GM12878 (cell line): ENCODE data around the gene FLII. TPM values are rescaled to one million over a fixed set of nuclear protein-coding genes. Genes with fewer than 3 reads are reported as not detected.

Source experiments
- ATAC-seq: fragments of 200-7000 bp; cut with Tn5 transposase; 3 replicates; pipeline ENCODE4 v1.9.1; 2020; ENCODE audit warnings: mild to moderate bottlenecking, moderate library complexity
- BruUV-seq: library from RNA; stranded (reverse); fragments of 400-500 nt; replicated peaks from 2 replicates; lab custom pipeline; 2021; lab: Mats Ljungman, UMichigan
- CTCF ChIA-PET: fragments of 300-600 bp; sonication (Branson Sonifier 250); formaldehyde crosslinking; extraction: SDS; loops from one replicate; lab custom pipeline; 2021; ENCODE audit warnings: inconsistent platforms; lab: Yijun Ruan, JAX
- POLR2A ChIA-PET: fragments of 350-600 bp; formaldehyde crosslinking; extraction: SDS; loops from one replicate; lab custom pipeline; 2021; ENCODE audit warnings: inconsistent platforms; lab: Charles Lee
- RAD21 ChIA-PET: fragments of 300-600 bp; sonication (Branson Sonifier 250); formaldehyde crosslinking; loops from one replicate; lab custom pipeline; 2023; ENCODE audit warnings: antibody characterized with exemption; ENCODE audit not compliant: unreplicated experiment; lab: Charles Lee
- SMC1A ChIA-PET: fragments of 300-600 bp; sonication (Branson Sonifier 250); formaldehyde crosslinking; loops from one replicate; lab custom pipeline; 2023; ENCODE audit not compliant: unreplicated experiment, uncharacterized antibody; lab: Charles Lee
- DNase-seq: peaks from one replicate; pipeline ENCODE4 v3.0.0-alpha.2; 2011; ENCODE audit warnings: low read depth, low spot score
- FAIRE-seq: peaks from 3 replicates; lab custom pipeline; 2011; peaks lifted over from hg19 to GRCh38; lab: Jason Lieb, UNC
- H2AFZ ChIP-seq: 2 replicates; pipeline ENCODE4 v1.6.0; 2011; ENCODE audit warnings: low read depth, low read length, control low read depth; ENCODE audit not compliant: control insufficient read depth
- H3K27ac ChIP-seq: 2 replicates; pipeline ENCODE4 v1.5.1; 2011; ENCODE audit warnings: control low read depth; ENCODE audit not compliant: control insufficient read depth, insufficient read depth
- H3K27me3 ChIP-seq, 2 experiments: replicated peaks in 1 of 2; 2 replicates each; pipeline versions ENCODE4 v1.6.0 to v1.6.1; 2011; ENCODE audit warnings: low read length in 1 of 2; ENCODE audit not compliant: control insufficient read depth in 2 of 2, insufficient read depth in 2 of 2
- H3K36me3 ChIP-seq, 2 experiments: 2 replicates each; pipeline ENCODE4 v1.5.1; 2011; ENCODE audit warnings: low read length in 1 of 2; ENCODE audit not compliant: control insufficient read depth in 2 of 2, insufficient read depth in 2 of 2
- H3K4me1 ChIP-seq: 2 replicates; pipeline ENCODE4 v1.6.1; 2011; ENCODE audit warnings: mild to moderate bottlenecking, low read length, moderate library complexity, mixed read lengths; ENCODE audit not compliant: control insufficient read depth, insufficient read depth
- H3K4me2 ChIP-seq: 2 replicates; pipeline ENCODE4 v1.6.0; 2011; ENCODE audit warnings: control low read depth; ENCODE audit not compliant: control insufficient read depth, insufficient read depth
- H3K4me3 ChIP-seq: fragments of 200-600 bp; sonication (generic); 2 replicates; pipeline ENCODE4 v1.5.1; 2016
- H3K79me2 ChIP-seq: 2 replicates; pipeline ENCODE4 v1.6.0; 2011; ENCODE audit warnings: low read length; ENCODE audit not compliant: control insufficient read depth, insufficient read depth
- H3K9ac ChIP-seq: 2 replicates; pipeline ENCODE4 v1.8.0; 2011; ENCODE audit warnings: low read length, control low read depth, mixed read lengths; ENCODE audit not compliant: control insufficient read depth, insufficient read depth
- H3K9me3 ChIP-seq: replicated peaks from 3 replicates; pipeline ENCODE4 v1.5.1; 2011; ENCODE audit warnings: mild to moderate bottlenecking, low read length; ENCODE audit not compliant: control insufficient read depth, insufficient read depth
- H4K20me1 ChIP-seq: 2 replicates; pipeline ENCODE4 v1.6.0; 2011; ENCODE audit not compliant: control insufficient read depth, insufficient read depth
- BMI1 ChIP-seq: fragments of 450-650 bp; IDR thresholded peaks from 2 replicates; pipeline ENCODE4 v1.6.1; 2016; ENCODE audit warnings: mild to moderate bottlenecking, moderate library complexity, borderline replicate concordance
- BRCA1 ChIP-seq: IDR thresholded peaks from 2 replicates; pipeline ENCODE4 v1.6.1; 2011; ENCODE audit warnings: low read depth, low read length, improper control_type of control experiment
- CBX5 ChIP-seq: sonication (generic); IDR thresholded peaks from 2 replicates; pipeline ENCODE4 v1.6.1; 2016; ENCODE audit warnings: low read depth, moderate library complexity, mild to moderate bottlenecking, inconsistent platforms
- IKZF2 ChIP-seq, 2 experiments: fragments of 450-650 bp; IDR thresholded peaks; 2 replicates each; pipeline ENCODE4 v1.6.1; 2017; ENCODE audit warnings: mild to moderate bottlenecking in 2 of 2, moderate library complexity in 2 of 2
- JUND ChIP-seq: IDR thresholded peaks from 2 replicates; pipeline ENCODE4 v1.6.1; 2012; ENCODE audit warnings: low read depth, mild to moderate bottlenecking, low read length, improper control_type of control experiment, moderate library complexity
- KDM1A ChIP-seq: fragments of 200-600 bp; sonication (generic); IDR thresholded peaks from 2 replicates; pipeline ENCODE4 v1.6.1; 2016; ENCODE audit warnings: borderline replicate concordance
- KLF5 ChIP-seq: fragments of 450-650 bp; IDR thresholded peaks from 2 replicates; pipeline ENCODE4 v1.6.1; 2014; ENCODE audit warnings: mild to moderate bottlenecking; ENCODE audit not compliant: partially characterized antibody
- LARP7 ChIP-seq: fragments of 450-650 bp; IDR thresholded peaks from 2 replicates; pipeline ENCODE4 v1.6.1; 2017; ENCODE audit warnings: mild to moderate bottlenecking
- MEF2B ChIP-seq: fragments of 450-650 bp; IDR thresholded peaks from 2 replicates; pipeline ENCODE4 v1.6.1; 2018; ENCODE audit warnings: mild to moderate bottlenecking, moderate library complexity; ENCODE audit not compliant: partially characterized antibody, poor library complexity, severe bottlenecking
- NBN ChIP-seq: fragments of 450-650 bp; IDR thresholded peaks from 2 replicates; pipeline ENCODE4 v1.6.1; 2016
- POLR2AphosphoS5 ChIP-seq: IDR thresholded peaks from 2 replicates; pipeline ENCODE4 v1.6.1; 2011; ENCODE audit warnings: mild to moderate bottlenecking, low read length, inconsistent platforms
- RAD51 ChIP-seq: fragments of 450-650 bp; IDR thresholded peaks from 2 replicates; pipeline ENCODE4 v1.6.1; 2016; ENCODE audit warnings: moderate library complexity, mild to moderate bottlenecking, inconsistent platforms
- RCOR1 ChIP-seq: conservative IDR thresholded peaks from 2 replicates; pipeline ENCODE4 v1.6.1; 2012; ENCODE audit warnings: low read depth, low read length, improper control_type of control experiment
- SMAD1 ChIP-seq: fragments of 450-650 bp; IDR thresholded peaks from 2 replicates; pipeline ENCODE4 v1.6.1; 2018; ENCODE audit warnings: mild to moderate bottlenecking, low read depth; ENCODE audit not compliant: partially characterized antibody
- SP1 ChIP-seq: IDR thresholded peaks from one replicate; pipeline ENCODE4 v1.6.1; 2011; ENCODE audit warnings: low read depth, low read length
- STAT3 ChIP-seq: IDR thresholded peaks from 2 replicates; pipeline ENCODE4 v1.6.1; 2011; ENCODE audit warnings: low read depth, low read length, improper control_type of control experiment
- WGBS: methylation state at CpG from one replicate; pipeline ENCODE4 v1.1.6; 2016; ENCODE audit warnings: low lambda C conversion rate; ENCODE audit not compliant: insufficient replicate concordance, insufficient coverage; ENCODE audit errors: missing lambda C conversion rate; 5-methylcytosine and 5-hydroxymethylcytosine counted together
- in situ Hi-C: fragments of 300-500 bp; cut with MboI; formaldehyde crosslinking; loops from 9 replicates; pipeline ENCODE4 v1.14.3; 2018; ENCODE audit warnings: mixed read lengths
- intact Hi-C: fragments of 100-400 bp; cut with micrococcal nuclease; formaldehyde crosslinking; loops from one replicate; pipeline ENCODE4 v1.14.2; 2022; ENCODE audit not compliant: unreplicated experiment
- polyA plus RNA-seq, 11 experiments: library from polyadenylated mRNA; depleted of rRNA in 4 of 11; unstranded in 6 of 11; stranded (reverse) in 5 of 11; fragments of >200 nt; fragmentation: Nextera tagmentation in 4 of 11; fragmentation: Illumina TruSeq in 1 of 11; extraction: Ambion mirVana in 4 of 11; extraction: Trizol in 1 of 11; gene quantifications; 1 replicate in 1 of 11; 2 replicates in 10 of 11; pipeline versions ENCODE4 v1.2.1 to v1.2.3, GENCODE V29; 2011 to 2016; ENCODE audit warnings: inconsistent platforms in 2 of 11, missing spikeins in 2 of 11, low read depth in 1 of 11
- total RNA-seq, 4 experiments: library from RNA; depleted of rRNA in 3 of 4; stranded (reverse); fragments of >200 nt in 3 of 4; fragmentation: Illumina TruSeq in 1 of 4; extraction: Trizol in 1 of 4; gene quantifications; 2 replicates each; pipeline versions ENCODE4 v1.2.1 to v1.2.3, GENCODE V29; 2013 to 2021
- TF ChIP-seq, protein P1 (sequence below): fragments of 450-650 bp; IDR thresholded peaks from 2 replicates; pipeline ENCODE4 v1.6.1; 2016; ENCODE audit warnings: mild to moderate bottlenecking
- TF ChIP-seq, protein P2 (sequence below): IDR thresholded peaks from 2 replicates; pipeline ENCODE4 v1.6.1; 2012; ENCODE audit warnings: low read depth, low read length, improper control_type of control experiment

FLII gene
- total and polyA plus RNA-seq, 10 of the 15 experiments (the other 5 are each of a cell fraction or from before 2014, with no cell fraction given), result 22.2 to 200 (median 121) TPM

DNA sequence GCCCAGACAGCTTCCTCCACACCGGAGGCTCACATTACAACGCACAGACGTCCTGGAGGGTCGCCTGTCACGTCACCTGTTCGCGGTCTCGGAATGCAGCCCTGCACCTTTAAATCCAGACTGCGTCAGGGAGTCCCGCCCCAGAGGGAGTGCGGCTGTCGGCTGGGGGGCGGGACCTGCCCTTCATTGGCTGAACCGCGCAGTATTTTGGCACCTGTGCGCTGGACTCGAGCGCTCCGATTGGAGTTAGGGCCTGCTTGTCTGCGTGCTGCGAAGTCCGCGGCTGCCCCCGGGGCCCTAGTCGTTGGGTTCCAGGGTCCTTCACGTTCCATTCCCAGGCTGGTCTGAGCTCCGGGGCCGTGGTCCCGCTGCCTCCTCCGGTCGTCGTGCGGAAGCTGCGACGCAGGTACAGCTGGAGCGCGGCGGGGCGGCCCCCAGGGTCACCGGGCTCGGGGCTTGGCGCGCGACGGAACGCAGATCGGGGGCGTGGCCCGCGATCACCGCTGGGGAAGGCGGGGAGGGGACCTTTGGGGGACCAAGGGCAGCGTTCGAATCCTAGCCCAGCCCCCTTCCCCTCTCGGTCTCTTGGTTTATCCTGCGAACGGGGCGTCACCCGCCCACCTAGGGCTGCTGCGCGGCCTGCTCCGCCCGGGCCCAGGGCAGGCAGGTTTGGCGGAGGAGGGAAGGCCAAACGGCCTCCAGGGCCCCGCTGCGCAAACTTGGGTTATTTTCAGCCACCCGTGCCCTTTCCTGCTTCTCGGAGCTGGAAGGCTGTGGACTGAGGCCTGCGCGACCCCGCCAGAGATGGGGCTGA is 2.0 kb upstream of the FLII start, which contains the start of gene MIEF2:
MIEF2 (plus strand) TSS at position 331 of the 814 bp plus-strand sequence. CDS start 2,059 bp downstream, outside the sequence.
- WGBS, result under 1% methylated on average over 63 of the region's 72 CpGs
- Histone ChIP-seq H3K36me3 (peaks cover 4 to 6% of the 10 kb centered on the region in 2 experiments; a peak in 3 of 4 replicates), H4K20me1 (no peaks in the 10 kb centered on the region), H3K4me1 (peaks cover 21% of the 10 kb centered on the region), H3K9ac (peak within 1 kb of the TSS; percentile 79), H2AFZ (peak within 1 kb of the TSS; percentile 96), H3K27ac (peak within 1 kb of the TSS; percentile 82), H3K79me2 (peaks cover 14% of the 10 kb centered on the region), H3K27me3 (no peaks in the 10 kb centered on the region), H3K4me3 (peak within 1 kb of the TSS; percentile 91), H3K9me3 (no peaks in the 10 kb centered on the region), H3K4me2 (peak within 1 kb of the TSS; percentile 95)
- ChIA-PET SMC1A (interaction anchor here (0.9 kb wide), 1 partner anchor 78 kb away, joined by 3 read pairs; no protein-coding TSS in a partner anchor), CTCF (interaction anchor here (1.4 kb wide), 1 partner anchor 82 kb away, joined by 3 read pairs; no protein-coding TSS in a partner anchor), RAD21 (interaction anchor here (1.5 kb wide), 1 partner anchor 54 kb away, joined by 3 read pairs; the partner anchor contains the start of gene TOP3A), POLR2A (interaction anchor here (0.5 to 1.7 kb wide), 2 partner anchors 54 to 100 kb away, joined by 3 to 5 read pairs; partner anchors contain the start of genes SMCR8 and TOP3A)
- intact Hi-C loops (loop anchor here (2.0 kb wide), 2 partner anchors 34 to 54 kb away; partner anchors contain the start of genes SMCR8 and TOP3A), in situ Hi-C loops (no loop called here)
- peak; percentile 96 for FAIRE-seq
- TSS peak; percentile 70 for BruUV-seq
- peak; percentile 90 for ATAC-seq
- peak; percentile 80 for DNase-seq
- TF ChIP-seq POLR2AphosphoS5 (peak; percentile 44; the same call in 1 of the 2 replicates), STAT3 (no peak), BRCA1 (no peak), JUND (0 out of 2 replicates have a peak, but pooled peaks have one; percentile 30), KDM1A (no peak), RAD51 (no peak), NBN (0 out of 2 replicates have a peak, but pooled peaks have one; percentile 31), LARP7 (peak; percentile 66; the same call in 1 of the 2 replicates), RCOR1 (no peak), SP1 (peak; percentile 94), MEF2B (no peak), BMI1 (no peak), IKZF2 (IDR thresholded peaks at IDR 0.05) (0 out of 4 replicates have a peak, but pooled peaks of 1 of the 2 experiments have one; percentile 43), KLF5 (peak; percentile 54), SMAD1 (no peak), CBX5 (no peak)
- TF ChIP-seq, protein P1, sequence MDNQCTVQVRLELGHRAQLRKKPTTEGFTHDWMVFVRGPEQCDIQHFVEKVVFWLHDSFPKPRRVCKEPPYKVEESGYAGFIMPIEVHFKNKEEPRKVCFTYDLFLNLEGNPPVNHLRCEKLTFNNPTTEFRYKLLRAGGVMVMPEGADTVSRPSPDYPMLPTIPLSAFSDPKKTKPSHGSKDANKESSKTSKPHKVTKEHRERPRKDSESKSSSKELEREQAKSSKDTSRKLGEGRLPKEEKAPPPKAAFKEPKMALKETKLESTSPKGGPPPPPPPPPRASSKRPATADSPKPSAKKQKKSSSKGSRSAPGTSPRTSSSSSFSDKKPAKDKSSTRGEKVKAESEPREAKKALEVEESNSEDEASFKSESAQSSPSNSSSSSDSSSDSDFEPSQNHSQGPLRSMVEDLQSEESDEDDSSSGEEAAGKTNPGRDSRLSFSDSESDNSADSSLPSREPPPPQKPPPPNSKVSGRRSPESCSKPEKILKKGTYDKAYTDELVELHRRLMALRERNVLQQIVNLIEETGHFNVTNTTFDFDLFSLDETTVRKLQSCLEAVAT, result peak; percentile 95; the same call in 1 of the 2 replicates
- TF ChIP-seq, protein P2, sequence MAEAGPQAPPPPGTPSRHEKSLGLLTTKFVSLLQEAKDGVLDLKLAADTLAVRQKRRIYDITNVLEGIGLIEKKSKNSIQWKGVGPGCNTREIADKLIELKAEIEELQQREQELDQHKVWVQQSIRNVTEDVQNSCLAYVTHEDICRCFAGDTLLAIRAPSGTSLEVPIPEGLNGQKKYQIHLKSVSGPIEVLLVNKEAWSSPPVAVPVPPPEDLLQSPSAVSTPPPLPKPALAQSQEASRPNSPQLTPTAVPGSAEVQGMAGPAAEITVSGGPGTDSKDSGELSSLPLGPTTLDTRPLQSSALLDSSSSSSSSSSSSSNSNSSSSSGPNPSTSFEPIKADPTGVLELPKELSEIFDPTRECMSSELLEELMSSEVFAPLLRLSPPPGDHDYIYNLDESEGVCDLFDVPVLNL, result peak; percentile 14; the same call in 1 of the 2 replicates
